HS-5 (cell line): Measurements from ENCODE around the gene TMEM232.
"Not testable (repeated sequence)": the region's sequence is repeated elsewhere in the genome, so short reads cannot be mapped to it uniquely, and the experiment has no call there.

Experiments used
- DNase-seq: peaks from one replicate; pipeline ENCODE4 v3.0.0-alpha.2; 2012; ENCODE audit warnings: low read depth

Gene TMEM232

GRCh38 chr5:110625376-110625999 lies 101.0 kb downstream of the TMEM232 start:
- DNase-seq: no peak

GRCh38 chr5:110623874-110624273 lies 102.6 kb downstream of the TMEM232 start:
- DNase-seq: peak; percentile 20

- DNase-seq: no peak
Measured at GRCh38 chr5:110618941-110619340, 107.5 kb downstream of the TMEM232 start.

GRCh38 chr5:110616009-110616408 lies 110.5 kb downstream of the TMEM232 start:
- DNase-seq: no peak

- no peak for DNase-seq
Measured at GRCh38 chr5:110612794-110613247, 113.7 kb downstream of the TMEM232 start.

GRCh38 chr5:110611817-110612216 lies 114.7 kb downstream of the TMEM232 start:
- no peak for DNase-seq

GRCh38 chr5:110594866-110595265 lies 131.6 kb downstream of the TMEM232 start:
- no peak for DNase-seq

- no peak for DNase-seq
Measured at GRCh38 chr5:110590187-110590586, 136.3 kb downstream of the TMEM232 start.

GRCh38 chr5:110588286-110588980 lies 138.0 kb downstream of the TMEM232 start:
- no peak for DNase-seq

- no peak for DNase-seq
Measured at GRCh38 chr5:110580625-110581024, 145.8 kb downstream of the TMEM232 start.

GRCh38 chr5:110572729-110573128 lies 153.7 kb downstream of the TMEM232 start:
- DNase-seq: no peak

- no peak for DNase-seq
Measured at GRCh38 chr5:110562191-110562590, 164.3 kb downstream of the TMEM232 start.

- no peak for DNase-seq
Measured at GRCh38 chr5:110561510-110561909, 165.0 kb downstream of the TMEM232 start.

- DNase-seq: no peak
Measured at GRCh38 chr5:110549301-110549700, 177.2 kb downstream of the TMEM232 start.

GRCh38 chr5:110548171-110548570 lies 178.3 kb downstream of the TMEM232 start:
- no peak for DNase-seq

- no peak for DNase-seq
Measured at GRCh38 chr5:110547495-110547894, 179.0 kb downstream of the TMEM232 start.

- DNase-seq: peak; percentile 1
Measured at GRCh38 chr5:110545716-110546115, 180.8 kb downstream of the TMEM232 start.

GRCh38 chr5:110544603-110545002 lies 181.9 kb downstream of the TMEM232 start:
- DNase-seq: peak; percentile 9

- no peak for DNase-seq
Measured at GRCh38 chr5:110542949-110543348, 183.5 kb downstream of the TMEM232 start.

GRCh38 chr5:110536120-110537115 lies 190.1 kb downstream of the TMEM232 start:
- DNase-seq: no peak

- DNase-seq: not testable (repeated sequence)
Measured at GRCh38 chr5:110535146-110535545, 191.3 kb downstream of the TMEM232 start.

GRCh38 chr5:110525762-110526161 lies 200.7 kb downstream of the TMEM232 start:
- DNase-seq: no peak
